ENCODE results near the gene GABARAP. TPM values are rescaled to one million over a fixed set of nuclear protein-coding genes. Genes with fewer than 3 reads are reported as not detected.

The GABARAP gene
- total RNA-seq, 1 experiment from 2014 or later = 140 TPM

- H3K36me3 Mint-ChIP-seq (ENCODE audit: insufficient read depth, unreplicated experiment) = no peaks in the 10 kb centered on the region
- TF ChIP-seq CTCF (IDR thresholded peaks at IDR 0.05; ENCODE audit: insufficient read depth in 1 of 2, low read depth in 1 of 2, low read length in 1 of 2, severe bottlenecking in 1 of 2, unreplicated experiment in 1 of 2) = no peak
- no peaks in the 10 kb centered on the region for H3K27me3 ChIP-seq (replicated peaks; ENCODE audit: control insufficient read depth, insufficient read depth, low read length)
- H3K27ac Mint-ChIP-seq (ENCODE audit: unreplicated experiment) = no peak overlapping the region
- H3K36me3 ChIP-seq (ENCODE audit: control insufficient read depth, insufficient read depth, low read length) = no peaks in the 10 kb centered on the region
- peaks cover under 1% of the 10 kb centered on the region for H3K4me1 ChIP-seq
- ChIA-PET CTCF (no interaction called here), POLR2A (no interaction called here)
- H3K4me3 Mint-ChIP-seq (ENCODE audit: unreplicated experiment) = no peak overlapping the region
- H3K4me3 ChIP-seq (ENCODE audit: low read depth, low read length) = no peak overlapping the region
- H3K9me3 ChIP-seq = no peaks in the 10 kb centered on the region
- BruUV-seq (replicated peaks) = no TSS peak
- H3K9me3 Mint-ChIP-seq (ENCODE audit: unreplicated experiment) = no peaks in the 10 kb centered on the region
- intact Hi-C loops (cut with micrococcal nuclease; ENCODE audit: unreplicated experiment) = no loop called here
- no peaks in the 10 kb centered on the region for H3K4me1 Mint-ChIP-seq (ENCODE audit: low read depth, unreplicated experiment)
- DNase-seq = no peak
- no peaks in the 10 kb centered on the region for H3K27me3 Mint-ChIP-seq (ENCODE audit: insufficient read depth, unreplicated experiment)
Observed at GRCh38 chr17:7196651-7197401, 45.4 kb downstream of the GABARAP start.

DNA sequence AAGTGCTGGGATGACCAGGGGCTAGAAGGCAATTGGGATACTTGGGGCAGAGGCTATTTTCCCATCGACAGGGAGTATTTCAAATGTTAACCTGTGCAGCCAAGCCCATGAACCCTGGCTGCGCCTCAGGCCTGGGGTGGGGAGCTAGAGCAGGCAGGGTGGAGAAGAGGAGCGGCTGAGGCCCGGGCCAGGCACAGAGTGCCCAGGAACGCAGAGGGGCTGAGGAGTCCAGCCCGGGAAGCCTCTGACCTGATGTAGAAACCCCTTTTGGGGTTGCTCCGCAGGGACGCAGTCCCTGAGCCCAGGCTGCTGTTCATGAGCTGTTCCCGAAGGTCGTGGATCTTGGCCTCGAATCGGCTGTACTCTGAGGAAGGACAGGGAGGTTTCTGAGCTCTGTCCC lies 46.3 kb downstream of the GABARAP start:
- ChIA-PET POLR2A (no interaction called here), CTCF (no interaction called here)
- no TSS peak for BruUV-seq (replicated peaks)
- Mint-ChIP-seq H3K27ac (ENCODE audit: unreplicated experiment) (no peak overlapping the region), H3K4me1 (ENCODE audit: low read depth, unreplicated experiment) (no peaks in the 10 kb centered on the region), H3K36me3 (ENCODE audit: insufficient read depth, unreplicated experiment) (no peaks in the 10 kb centered on the region), H3K27me3 (ENCODE audit: insufficient read depth, unreplicated experiment) (no peaks in the 10 kb centered on the region), H3K4me3 (ENCODE audit: unreplicated experiment) (no peak overlapping the region), H3K9me3 (ENCODE audit: unreplicated experiment) (no peaks in the 10 kb centered on the region)
- DNase-seq = no peak
- Histone ChIP-seq H3K9me3 (no peaks in the 10 kb centered on the region), H3K27me3 (replicated peaks; ENCODE audit: control insufficient read depth, insufficient read depth, low read length) (no peaks in the 10 kb centered on the region), H3K4me1 (peaks cover 4% of the 10 kb centered on the region), H3K36me3 (ENCODE audit: control insufficient read depth, insufficient read depth, low read length) (no peaks in the 10 kb centered on the region), H3K4me3 (ENCODE audit: low read depth, low read length) (no peak overlapping the region)
- TF ChIP-seq CTCF (IDR thresholded peaks at IDR 0.05; ENCODE audit: insufficient read depth in 1 of 2, low read depth in 1 of 2, low read length in 1 of 2, severe bottlenecking in 1 of 2, unreplicated experiment in 1 of 2) = no peak
- intact Hi-C loops (cut with micrococcal nuclease; ENCODE audit: unreplicated experiment) = no loop called here

DNA sequence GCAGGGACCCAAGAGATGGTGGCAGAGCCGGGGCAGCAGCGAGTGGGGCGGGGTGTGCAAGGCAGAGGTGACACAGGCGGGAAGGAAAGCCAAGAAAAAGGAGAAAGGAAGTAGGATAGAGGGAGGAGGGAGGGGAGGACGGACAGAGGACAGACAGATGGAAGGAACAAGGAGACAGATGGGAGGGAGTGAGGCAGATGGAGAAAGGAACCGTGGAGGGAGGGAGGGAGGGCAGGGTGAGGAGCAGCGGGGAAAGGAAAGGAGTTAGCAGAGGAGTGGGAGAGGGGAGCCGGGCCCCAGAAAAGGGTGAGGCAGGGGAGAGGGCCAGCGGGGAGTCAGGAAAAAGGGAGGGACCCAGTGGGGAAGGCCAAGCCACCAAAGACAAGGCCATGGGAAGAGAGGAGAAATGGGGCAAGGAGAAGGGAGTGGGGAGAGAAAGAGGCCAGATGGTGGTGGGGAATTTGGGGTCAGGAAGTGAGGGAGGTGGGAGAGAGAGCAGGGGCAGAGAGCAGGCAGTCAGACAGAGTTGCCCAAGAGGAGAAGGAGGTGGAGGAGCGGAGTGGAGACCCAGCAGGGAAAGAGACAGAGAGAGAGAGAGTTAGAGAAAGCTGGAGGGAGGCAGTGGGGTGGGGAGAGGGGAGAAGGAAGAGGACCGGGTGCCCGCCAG lies 49.8 kb downstream of the GABARAP start:
- Mint-ChIP-seq H3K9me3 (ENCODE audit: unreplicated experiment) (no peaks in the 10 kb centered on the region), H3K27ac (ENCODE audit: unreplicated experiment) (no peak overlapping the region), H3K4me3 (ENCODE audit: unreplicated experiment) (no peak overlapping the region), H3K27me3 (ENCODE audit: insufficient read depth, unreplicated experiment) (no peaks in the 10 kb centered on the region), H3K36me3 (ENCODE audit: insufficient read depth, unreplicated experiment) (no peaks in the 10 kb centered on the region), H3K4me1 (ENCODE audit: low read depth, unreplicated experiment) (no peaks in the 10 kb centered on the region)
- Histone ChIP-seq H3K36me3 (ENCODE audit: control insufficient read depth, insufficient read depth, low read length) (no peaks in the 10 kb centered on the region), H3K4me3 (ENCODE audit: low read depth, low read length) (no peak overlapping the region), H3K27me3 (replicated peaks; ENCODE audit: control insufficient read depth, insufficient read depth, low read length) (no peaks in the 10 kb centered on the region), H3K4me1 (peaks cover 4% of the 10 kb centered on the region), H3K9me3 (no peaks in the 10 kb centered on the region)
- intact Hi-C loops (cut with micrococcal nuclease; ENCODE audit: unreplicated experiment) = no loop called here
- DNase-seq = no peak
- no TSS peak for BruUV-seq (replicated peaks)
- CTCF ChIA-PET = no interaction called here
- POLR2A ChIA-PET = no interaction called here
- no peak for TF ChIP-seq CTCF (IDR thresholded peaks at IDR 0.05; ENCODE audit: insufficient read depth in 1 of 2, low read depth in 1 of 2, low read length in 1 of 2, severe bottlenecking in 1 of 2, unreplicated experiment in 1 of 2)

All from Caco-2 (cell line).